H54 (cell line): ENCODE measurements around the gene UTP11.
A peak's percentile ranks its signal among the peaks of the same experiment; 100 is the strongest.

Source experiments
- DNase-seq: peaks from one replicate; pipeline ENCODE4 v3.0.0; 2011; ENCODE audit warnings: low spot score, mixed read lengths; ENCODE audit not compliant: insufficient read length
- FAIRE-seq: peaks from 3 replicates; lab custom pipeline; 2011; peaks lifted over from hg19 to GRCh38; lab: Jason Lieb, UNC
- POLR2A ChIP-seq: IDR thresholded peaks from 2 replicates; pipeline ENCODE4 v1.6.1; 2011; ENCODE audit warnings: low read depth, mild to moderate bottlenecking, low read length

Gene UTP11

GRCh38 chr1:38068980-38069340, 56.4 kb downstream of the UTP11 start:
- no peak for DNase-seq
- FAIRE-seq: no peak

GRCh38 chr1:38071312-38072256, 59.0 kb downstream of the UTP11 start:
- no peak for FAIRE-seq
- peak; percentile 57 for DNase-seq

More at GRCh38 chr1:38068980-38069340, 56.4 kb downstream of the UTP11 start:
- no peak for TF ChIP-seq POLR2A

GRCh38 chr1:38072858-38073257, 60.3 kb downstream of the UTP11 start:
- no peak for FAIRE-seq
- TF ChIP-seq POLR2A: no peak
- DNase-seq: no peak

More at GRCh38 chr1:38071312-38072256, 59.0 kb downstream of the UTP11 start:
- TF ChIP-seq POLR2A: no peak

DNA sequence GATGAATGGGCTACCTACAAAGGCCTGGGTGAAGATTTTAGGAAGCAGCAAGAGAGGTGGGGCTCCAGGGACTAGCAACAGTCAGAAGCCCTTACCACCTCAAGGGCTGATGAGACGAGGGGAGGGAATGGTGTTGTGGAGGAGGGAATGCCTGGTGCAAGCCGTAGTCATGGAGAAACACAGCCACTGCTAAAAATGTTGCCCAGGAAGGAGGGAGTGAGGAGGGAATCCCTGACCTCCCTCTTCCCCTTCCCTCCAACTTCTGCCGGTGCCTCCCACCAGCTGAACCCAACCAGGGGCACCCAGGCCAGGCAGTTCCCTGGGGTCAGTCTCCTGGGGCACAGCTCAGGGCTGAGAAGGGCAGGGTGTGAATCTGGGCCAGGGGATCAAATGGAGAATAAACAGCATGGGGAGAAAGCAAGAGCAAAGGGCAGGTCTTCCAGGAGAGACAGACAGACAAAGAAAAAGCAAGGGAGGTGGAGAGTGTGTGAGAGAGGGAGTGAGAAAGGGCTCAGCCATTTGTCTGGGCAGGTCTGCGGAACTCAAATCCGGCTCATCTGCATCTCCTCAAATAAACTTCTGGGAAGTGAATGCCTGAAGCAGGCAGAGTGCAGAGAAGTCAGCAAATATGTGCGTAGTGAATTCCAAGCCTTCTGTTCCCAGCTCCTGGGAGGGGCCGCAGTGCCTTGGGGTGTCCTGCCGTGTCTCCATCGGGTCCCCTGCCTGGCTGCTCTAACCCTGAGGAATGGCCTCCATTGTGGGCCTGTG, 61.2 kb downstream of the UTP11 start:
- no peak for FAIRE-seq
- DNase-seq: no peak
- no peak for TF ChIP-seq POLR2A

GRCh38 chr1:38074302-38074677, 61.8 kb downstream of the UTP11 start:
- TF ChIP-seq POLR2A: no peak
- DNase-seq (no peak), FAIRE-seq (no peak)
